ENCODE results near the gene CRY1.

DNA sequence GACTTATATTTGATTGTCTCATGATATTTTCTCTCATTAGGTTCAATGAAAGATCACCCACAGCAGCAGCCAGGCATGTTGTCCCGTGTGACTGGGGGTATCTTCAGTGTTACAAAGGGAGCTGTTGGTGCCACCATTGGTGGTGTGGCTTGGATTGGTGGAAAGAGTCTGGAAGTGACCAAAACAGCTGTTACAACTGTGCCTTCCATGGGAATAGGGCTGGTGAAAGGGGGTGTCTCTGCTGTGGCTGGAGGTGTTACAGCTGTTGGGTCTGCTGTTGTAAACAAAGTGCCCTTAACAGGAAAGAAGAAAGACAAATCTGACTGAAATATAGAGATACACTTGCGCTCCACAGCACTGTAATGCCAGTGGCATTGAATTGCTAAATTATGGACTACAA, 122.3 kb downstream of the CRY1 start:
- TF ChIP-seq POLR2AphosphoS5 (IDR thresholded peaks at IDR 0.05): no peak
- TF ChIP-seq CTCF (IDR thresholded peaks at IDR 0.05): no peak
